Activated T-cell treated with anti-CD3 and anti-CD28 coated beads, Interleukin-2, amount 50 U/mL, for 72 hours (primary cell): ENCODE measurements around the gene ETFA. TPM values are rescaled to one million over a fixed set of nuclear protein-coding genes. Genes with fewer than 3 reads are reported as not detected.

Experiments used
- ATAC-seq, 2 donors: fragments of 150-1000 bp; cut with Tn5 transposase; replicated peaks in 1 of 2; 2 replicates each; pipeline ENCODE4 v1.10.0; 2021; ENCODE audit warnings: moderate library complexity in 2 of 2, mild to moderate bottlenecking in 1 of 2
- DNase-seq, 2 donors: peaks; one replicate each; pipeline ENCODE4 v3.0.0; 2021 to 2022; ENCODE audit warnings: mixed read lengths in 1 of 2
- H3K27ac Mint-ChIP-seq: one replicate; pipeline ENCODE4 v1.8.0; 2022; ENCODE audit warnings: mild to moderate bottlenecking, moderate library complexity, mixed read lengths
- H3K27me3 Mint-ChIP-seq: one replicate; pipeline ENCODE4 v1.8.0; 2022; ENCODE audit warnings: low read depth, mixed read lengths
- H3K36me3 Mint-ChIP-seq, 2 donors: one replicate each; pipeline ENCODE4 v1.8.0; 2022; ENCODE audit warnings: mixed read lengths in 2 of 2, mild to moderate bottlenecking in 1 of 2; ENCODE audit not compliant: insufficient read depth in 2 of 2
- H3K4me1 Mint-ChIP-seq: one replicate; pipeline ENCODE4 v1.8.0; 2022; ENCODE audit warnings: low read depth, mixed read lengths
- H3K4me3 Mint-ChIP-seq, 2 donors: one replicate each; pipeline ENCODE4 v1.8.0; 2022; ENCODE audit warnings: mild to moderate bottlenecking in 2 of 2, mixed read lengths in 2 of 2, moderate library complexity in 2 of 2
- H3K9me3 Mint-ChIP-seq, 2 donors: one replicate each; pipeline ENCODE4 v1.8.0; 2022; ENCODE audit warnings: mixed read lengths in 2 of 2
- total RNA-seq, 2 donors: library from RNA; stranded (reverse); gene quantifications; one replicate each; pipeline ENCODE4 v1.2.3, GENCODE V29; 2022

The ETFA gene
- total RNA-seq, 2 donors from 2014 or later, result 143 to 158 TPM

DNA sequence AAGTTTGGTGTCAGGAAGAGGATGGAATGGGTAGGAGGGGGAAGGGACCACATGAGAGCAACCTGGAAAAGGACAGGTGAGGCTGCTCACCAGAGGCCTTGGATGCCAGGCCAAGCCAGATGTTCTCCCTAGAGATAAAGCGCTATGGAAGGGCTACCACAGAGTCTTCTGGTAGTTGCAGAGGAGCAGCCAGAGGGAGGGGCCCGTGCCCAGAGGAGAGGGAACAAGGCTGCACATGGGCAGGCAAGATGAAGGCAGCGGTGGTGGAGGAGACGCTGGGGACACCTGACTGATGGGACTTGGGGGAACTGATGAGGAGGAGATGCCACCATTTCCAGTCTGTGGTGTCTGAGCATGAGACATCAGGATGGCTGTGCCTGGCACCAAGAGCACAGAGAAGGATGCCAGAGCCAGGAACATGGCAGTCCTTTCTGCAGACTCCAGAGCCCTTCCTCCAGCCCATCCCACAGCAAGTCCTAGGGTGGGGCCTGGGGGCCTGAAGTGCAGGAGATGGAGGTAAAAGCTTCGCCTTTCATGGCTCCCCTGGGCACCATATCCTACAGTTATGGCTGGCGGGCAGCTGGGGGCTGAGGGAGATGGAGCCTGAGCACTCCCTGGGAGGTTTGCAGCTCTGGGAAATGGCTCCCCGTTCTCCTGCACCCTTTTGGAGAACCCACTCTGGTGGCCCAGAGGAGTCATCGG, 103.0 kb downstream of the ETFA start:
- Mint-ChIP-seq H3K36me3 (peaks cover 0 to 2% of the 10 kb centered on the region in 2 donors), H3K4me3 (no peak overlapping the region), H3K27ac (no peak overlapping the region), H3K27me3 (no peaks in the 10 kb centered on the region), H3K4me1 (no peaks in the 10 kb centered on the region), H3K9me3 (no peaks in the 10 kb centered on the region)
- ATAC-seq (no peak), DNase-seq (no peak)

DNA sequence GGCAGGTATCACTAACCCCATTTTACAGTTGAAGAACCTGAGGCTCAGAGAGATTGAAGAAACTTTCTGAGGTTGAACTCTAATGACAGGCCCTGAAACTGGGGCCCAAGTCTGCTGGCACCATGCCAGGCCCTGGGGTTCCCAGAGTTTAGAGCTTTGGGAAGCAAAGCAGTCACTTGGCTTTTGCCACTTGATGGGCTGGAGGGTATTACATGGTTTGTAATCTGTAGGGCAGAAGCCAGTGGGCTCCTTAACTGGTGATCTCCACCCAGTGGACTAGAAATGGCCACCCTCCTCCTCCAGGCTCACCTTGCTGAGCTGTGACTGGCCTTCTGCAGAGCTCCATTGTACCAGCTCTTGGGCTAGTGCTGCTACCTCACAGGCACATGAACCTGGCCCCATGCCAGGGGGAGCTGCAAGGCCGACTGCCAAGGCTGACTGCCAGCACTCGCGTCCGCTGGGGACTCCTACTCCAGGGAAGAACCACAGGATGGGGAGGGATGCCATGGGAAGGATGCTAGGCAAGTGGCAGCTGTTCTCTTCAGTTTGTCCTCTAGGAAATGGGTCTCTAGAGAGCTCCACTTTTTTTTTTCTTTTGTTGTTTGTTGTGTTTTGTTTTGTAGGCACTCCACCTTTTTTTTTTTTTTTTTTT, 104.8 kb downstream of the ETFA start:
- no peak overlapping the region for H3K4me3 Mint-ChIP-seq
- DNase-seq, result no peak

DNA sequence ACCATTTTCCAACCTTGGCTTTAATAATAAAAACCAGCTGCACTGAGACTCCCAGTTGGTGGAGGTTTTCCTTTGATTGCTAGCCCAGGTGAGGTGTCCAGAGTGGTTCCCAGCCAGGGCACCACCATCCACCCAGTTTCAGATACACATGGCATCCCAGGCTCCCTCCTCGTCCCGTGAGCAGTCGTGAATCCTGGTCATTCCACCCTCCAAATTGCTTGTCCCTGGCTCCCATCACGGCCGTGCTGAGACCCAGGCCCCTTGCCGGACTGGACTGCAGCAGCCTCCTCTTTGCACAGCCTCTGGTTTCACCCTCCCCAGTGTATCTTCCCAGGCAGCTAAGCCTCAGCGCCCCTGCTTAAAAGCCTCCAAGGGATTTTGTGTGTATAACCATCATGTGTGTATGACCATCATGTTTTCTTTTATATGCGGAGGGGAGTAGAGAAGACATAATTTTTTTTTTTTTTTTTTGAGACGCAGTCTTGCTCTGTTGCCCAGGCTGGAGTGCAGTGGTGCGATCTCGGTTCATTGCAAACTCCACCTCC, 106.3 kb downstream of the ETFA start:
- Mint-ChIP-seq H3K9me3 (no peaks in the 10 kb centered on the region), H3K4me1 (no peaks in the 10 kb centered on the region), H3K4me3 (no peak overlapping the region), H3K27me3 (no peaks in the 10 kb centered on the region), H3K36me3 (peaks cover 0 to 2% of the 10 kb centered on the region in 2 donors), H3K27ac (no peak overlapping the region)
- DNase-seq (no peak), ATAC-seq (no peak)

More for the DNA sequence above, 104.8 kb downstream of the ETFA start:
- H3K9me3 Mint-ChIP-seq, result no peaks in the 10 kb centered on the region
- no peaks in the 10 kb centered on the region for H3K27me3 Mint-ChIP-seq
- no peak overlapping the region for H3K27ac Mint-ChIP-seq
- no peaks in the 10 kb centered on the region for H3K4me1 Mint-ChIP-seq
- ATAC-seq, result no peak
- H3K36me3 Mint-ChIP-seq, result peaks cover 0 to 2% of the 10 kb centered on the region in 2 donors

DNA sequence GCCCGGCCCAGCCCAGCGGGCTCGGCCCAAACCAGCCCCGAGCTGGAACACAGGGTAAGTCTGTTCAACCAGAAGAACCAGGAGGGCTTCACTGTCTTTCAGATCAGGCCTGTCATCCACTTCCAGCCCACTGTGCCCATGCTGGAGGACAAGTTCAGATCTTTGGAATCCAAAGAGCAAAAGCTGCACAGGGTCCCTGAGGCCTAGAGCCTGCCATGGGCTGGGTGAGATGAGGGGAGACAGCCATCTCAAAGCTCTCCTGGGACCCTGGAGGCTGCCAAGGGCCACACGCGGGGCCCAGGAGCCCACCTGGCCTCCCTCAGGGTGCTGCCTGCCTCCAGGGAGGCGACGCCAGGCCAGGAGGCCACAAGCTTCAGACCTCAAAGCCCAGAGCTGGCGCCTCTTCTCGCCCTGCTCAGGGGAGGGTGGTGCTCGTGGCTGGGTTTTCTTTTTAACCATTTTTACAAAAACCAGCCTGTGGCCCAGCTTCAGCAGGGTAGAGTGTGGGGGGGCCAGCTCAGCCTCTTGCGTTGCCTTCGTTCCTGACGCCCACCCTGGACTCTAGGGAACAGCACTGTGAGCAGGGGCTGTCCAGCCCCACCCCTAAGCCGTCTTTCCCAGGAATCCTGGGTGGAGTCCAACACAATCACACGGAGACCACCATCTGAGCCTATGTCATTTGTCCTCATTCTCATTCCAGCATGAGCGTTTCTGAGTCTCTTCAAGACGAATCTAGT, 107.0 kb downstream of the ETFA start:
- H3K36me3 Mint-ChIP-seq, result peaks cover 0 to 2% of the 10 kb centered on the region in 2 donors
- H3K9me3 Mint-ChIP-seq, result no peaks in the 10 kb centered on the region
- DNase-seq, result no peak
- H3K27ac Mint-ChIP-seq, result no peak overlapping the region
- no peaks in the 10 kb centered on the region for H3K4me1 Mint-ChIP-seq
- H3K27me3 Mint-ChIP-seq, result no peaks in the 10 kb centered on the region
- no peak overlapping the region for H3K4me3 Mint-ChIP-seq
- ATAC-seq, result no peak

DNA sequence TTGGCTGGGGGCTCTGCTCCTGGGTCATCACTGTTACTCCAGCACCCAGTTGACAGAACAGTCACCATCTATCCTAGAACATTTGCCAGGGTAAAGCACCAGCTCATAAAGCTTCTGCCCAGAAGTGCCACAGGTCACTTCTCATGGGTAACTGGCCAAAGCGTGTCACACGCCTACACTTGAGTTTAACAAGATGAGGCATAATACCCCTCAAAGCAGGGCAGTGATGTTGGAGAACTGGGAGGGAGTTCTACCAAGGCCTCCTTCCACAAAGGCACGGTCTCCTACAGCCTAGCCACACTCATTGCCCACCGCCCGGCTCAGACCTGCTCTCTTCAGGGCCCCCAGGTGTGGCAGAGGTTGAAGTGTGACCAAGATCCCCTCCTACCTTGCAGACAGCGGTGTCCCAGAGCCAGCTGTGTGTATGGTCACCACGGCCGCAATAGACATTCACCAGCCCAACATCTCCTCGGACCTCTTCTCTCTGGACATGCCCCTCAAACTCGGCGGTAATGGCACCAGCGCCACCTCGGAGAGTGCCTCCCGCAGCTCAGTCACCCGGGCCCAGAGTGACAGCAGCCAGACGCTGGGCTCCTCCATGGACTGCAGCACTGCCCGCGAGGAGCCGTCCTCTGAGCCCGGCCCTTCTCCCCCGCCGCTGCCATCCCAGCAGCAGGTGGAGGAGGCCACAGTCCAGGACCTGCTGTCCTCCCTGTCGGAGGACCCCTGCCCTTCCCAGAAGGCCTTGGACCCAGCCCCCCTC, 107.7 kb downstream of the ETFA start:
- Mint-ChIP-seq H3K27ac (no peak overlapping the region), H3K4me3 (no peak overlapping the region), H3K27me3 (no peaks in the 10 kb centered on the region), H3K4me1 (no peaks in the 10 kb centered on the region), H3K36me3 (peaks cover 0 to 2% of the 10 kb centered on the region in 2 donors), H3K9me3 (no peaks in the 10 kb centered on the region)
- no peak for ATAC-seq
- no peak for DNase-seq

DNA sequence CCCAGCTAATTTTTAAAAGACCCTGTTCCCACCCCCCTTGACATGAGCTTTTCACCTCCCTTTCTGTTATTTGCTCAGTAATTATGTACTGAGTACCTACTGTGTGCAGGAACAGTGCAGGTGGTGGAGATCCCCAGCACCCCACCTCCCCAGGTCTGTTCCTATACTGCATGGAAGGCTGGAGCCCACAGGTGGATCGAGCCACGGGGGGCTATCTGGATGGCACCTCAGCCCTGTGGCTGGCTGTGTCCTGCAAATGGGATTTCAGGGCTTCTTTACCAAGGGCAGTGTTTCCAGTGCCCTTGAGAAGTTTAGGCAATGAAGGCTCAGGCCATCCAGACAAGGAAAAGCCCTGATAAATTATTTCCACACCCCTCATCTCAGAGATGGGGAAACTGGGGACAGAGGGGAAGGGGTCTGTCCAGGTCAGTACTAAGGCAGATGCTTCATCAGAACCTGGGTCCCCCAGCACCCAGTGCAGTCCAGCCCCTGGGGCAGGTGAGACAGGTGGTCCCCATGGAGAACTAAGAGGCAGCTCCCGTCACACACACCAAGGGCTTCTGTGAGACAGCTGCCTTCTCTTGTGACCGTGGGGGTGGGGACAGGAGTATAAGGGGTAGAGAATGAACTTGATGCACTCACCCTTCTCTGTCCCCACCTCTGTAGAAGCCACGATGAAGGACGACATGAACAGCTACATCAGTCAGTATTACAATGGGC, 109.6 kb downstream of the ETFA start:
- H3K4me3 Mint-ChIP-seq, result no peak overlapping the region
- no peaks in the 10 kb centered on the region for H3K36me3 Mint-ChIP-seq
- H3K4me1 Mint-ChIP-seq, result no peaks in the 10 kb centered on the region
- no peak overlapping the region for H3K27ac Mint-ChIP-seq
- DNase-seq (no peak), ATAC-seq (no peak)
- no peaks in the 10 kb centered on the region for H3K27me3 Mint-ChIP-seq
- H3K9me3 Mint-ChIP-seq, result no peaks in the 10 kb centered on the region

DNA sequence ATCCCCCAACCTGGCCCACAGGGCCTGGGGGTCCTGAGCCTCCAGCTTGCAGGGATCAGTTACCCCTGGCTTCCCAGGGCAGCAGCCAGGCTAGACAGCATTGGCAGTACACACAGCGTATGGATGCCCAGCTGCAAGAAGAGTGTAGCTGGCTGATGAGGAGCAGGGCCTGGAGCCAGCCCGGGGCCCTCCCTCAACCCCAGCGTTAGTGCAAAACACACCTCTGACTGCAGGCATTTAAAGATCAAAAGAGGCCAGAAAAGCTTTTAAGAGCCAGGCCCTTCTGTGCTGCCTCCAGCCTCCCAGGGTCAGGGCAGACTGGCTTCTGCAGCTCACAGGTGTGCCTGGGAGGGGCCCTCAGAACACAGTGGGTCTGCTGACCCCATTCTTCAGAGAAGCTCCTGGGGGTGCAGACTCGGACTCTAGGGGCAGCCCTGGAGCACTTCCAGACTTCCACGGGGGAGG, 110.6 kb downstream of the ETFA start:
- Mint-ChIP-seq H3K27me3 (no peaks in the 10 kb centered on the region), H3K9me3 (no peaks in the 10 kb centered on the region)

DNA sequence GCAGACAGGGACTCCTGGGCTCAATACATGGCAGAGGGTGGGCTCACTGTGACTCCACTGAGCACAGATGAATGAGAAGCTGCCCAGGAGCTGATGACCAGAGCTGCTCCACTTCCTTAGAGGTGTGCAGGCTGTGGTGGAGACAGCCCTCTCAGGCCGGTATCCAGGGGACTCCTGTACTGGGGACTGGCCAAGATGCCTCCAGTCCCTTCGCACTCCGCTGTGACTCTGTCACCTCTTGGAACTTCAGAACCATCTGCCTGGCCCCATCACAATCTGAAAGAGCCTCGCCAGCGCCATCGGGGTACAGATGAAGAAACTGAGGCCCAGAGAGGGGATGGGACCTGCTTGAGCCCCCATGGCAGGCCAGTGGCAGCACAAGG, 111.2 kb downstream of the ETFA start:
- H3K36me3 Mint-ChIP-seq, result no peaks in the 10 kb centered on the region
- DNase-seq (no peak), ATAC-seq (no peak)
- H3K27me3 Mint-ChIP-seq, result peaks cover under 1% of the 10 kb centered on the region
- no peak overlapping the region for H3K27ac Mint-ChIP-seq
- H3K9me3 Mint-ChIP-seq, result no peaks in the 10 kb centered on the region
- H3K4me1 Mint-ChIP-seq, result no peaks in the 10 kb centered on the region
- no peak overlapping the region for H3K4me3 Mint-ChIP-seq

More for the DNA sequence above, 110.6 kb downstream of the ETFA start:
- ATAC-seq (no peak), DNase-seq (no peak)
- no peaks in the 10 kb centered on the region for H3K4me1 Mint-ChIP-seq
- H3K4me3 Mint-ChIP-seq, result no peak overlapping the region
- no peak overlapping the region for H3K27ac Mint-ChIP-seq
- no peaks in the 10 kb centered on the region for H3K36me3 Mint-ChIP-seq

DNA sequence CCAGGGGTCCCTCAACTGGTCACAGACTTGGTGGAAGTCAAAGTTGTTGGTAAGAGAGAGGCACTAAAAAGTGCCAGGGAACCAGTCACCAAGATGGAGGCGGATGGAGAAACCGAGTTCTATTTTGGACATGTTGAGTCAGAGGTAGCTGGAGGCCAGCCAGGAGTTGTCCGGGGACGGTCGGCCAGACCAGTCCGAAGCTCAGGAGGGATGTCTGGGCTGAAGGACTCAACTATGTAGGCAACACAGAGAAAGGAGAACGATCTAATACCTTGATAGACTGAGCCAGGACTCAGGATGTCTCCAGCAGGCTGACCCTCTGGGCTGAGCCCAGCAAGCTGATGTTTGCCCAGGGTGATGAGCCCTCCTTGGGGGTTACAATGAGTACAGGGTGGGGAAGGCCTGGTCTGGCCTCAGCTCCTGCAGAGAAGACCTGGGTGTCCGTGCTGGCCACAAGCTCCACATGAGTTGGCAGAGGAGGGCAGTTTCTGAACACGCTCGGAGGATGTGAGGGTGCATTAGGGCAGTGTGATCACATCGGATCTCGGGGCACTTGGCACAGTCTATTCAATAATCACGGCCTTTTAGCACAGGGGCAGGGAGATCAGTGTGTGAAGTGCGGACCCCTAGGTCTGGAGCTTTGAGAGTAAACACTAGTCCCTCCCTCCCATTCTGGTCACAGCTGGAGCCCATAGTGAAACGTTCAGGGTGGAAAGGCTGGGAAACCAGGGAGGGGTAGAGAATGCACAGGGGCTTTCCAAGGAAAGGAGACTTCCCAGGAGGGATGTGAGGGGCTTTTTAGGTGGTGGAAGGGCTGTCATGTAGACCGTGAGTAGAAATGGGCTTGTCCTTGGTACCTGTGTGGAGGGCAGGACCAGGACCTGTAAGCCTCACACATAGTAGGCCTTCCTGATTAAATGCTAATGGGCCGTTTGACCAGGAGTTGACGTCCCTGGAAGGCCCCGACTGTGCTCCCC, 111.9 kb downstream of the ETFA start:
- Mint-ChIP-seq H3K4me3 (no peak overlapping the region), H3K4me1 (no peaks in the 10 kb centered on the region), H3K27me3 (peaks cover 7% of the 10 kb centered on the region), H3K27ac (no peak overlapping the region), H3K9me3 (no peaks in the 10 kb centered on the region), H3K36me3 (no peaks in the 10 kb centered on the region)
- DNase-seq (no peak), ATAC-seq (no peak)

DNA sequence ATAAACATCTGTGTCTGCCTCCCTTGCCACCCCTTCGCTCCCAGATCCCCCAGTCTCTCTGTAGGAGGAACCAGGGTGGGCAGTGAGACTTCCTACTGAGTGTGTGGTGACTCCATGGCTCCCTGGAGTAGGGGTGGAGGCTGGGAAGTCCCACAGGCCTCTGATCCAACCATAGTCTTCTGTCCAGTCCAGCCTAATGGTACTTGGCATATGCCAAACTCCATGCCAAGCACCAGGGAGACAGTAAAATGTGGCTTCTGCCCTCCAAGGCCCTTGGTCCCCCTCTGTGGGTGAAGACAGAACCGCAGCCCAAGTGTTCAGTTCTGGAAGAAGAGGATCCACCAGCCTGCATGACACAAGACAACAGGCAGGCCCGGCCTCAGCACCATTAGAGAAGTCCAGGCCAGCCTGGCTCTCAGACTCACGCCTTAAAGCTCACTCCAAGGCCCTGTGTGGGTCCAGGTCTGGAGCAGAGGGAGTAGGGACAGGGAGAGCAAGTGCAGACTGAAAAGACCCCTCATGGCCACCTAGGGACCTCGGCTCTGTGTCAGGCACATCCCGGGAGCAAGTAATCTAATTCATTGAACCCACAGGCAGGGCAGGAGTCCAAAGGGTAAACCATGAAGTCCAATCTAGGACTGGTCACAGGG, 112.7 kb downstream of the ETFA start:
- ATAC-seq (no peak), DNase-seq (no peak)
- no peaks in the 10 kb centered on the region for H3K36me3 Mint-ChIP-seq
- no peaks in the 10 kb centered on the region for H3K9me3 Mint-ChIP-seq
- H3K4me3 Mint-ChIP-seq, result no peak overlapping the region
- H3K4me1 Mint-ChIP-seq, result no peaks in the 10 kb centered on the region
- peak overlapping the region; percentile 52 for H3K27ac Mint-ChIP-seq
- peaks cover 10% of the 10 kb centered on the region for H3K27me3 Mint-ChIP-seq
